GM12878 (cell line): ENCODE measurements around the gene SLA2. TPM values are rescaled to one million over a fixed set of nuclear protein-coding genes. Genes with fewer than 3 reads are reported as not detected.

Source experiments
- ATAC-seq: fragments of 200-7000 bp; cut with Tn5 transposase; 3 replicates; pipeline ENCODE4 v1.9.1; 2020; ENCODE audit warnings: mild to moderate bottlenecking, moderate library complexity
- BruUV-seq: library from RNA; stranded (reverse); fragments of 400-500 nt; replicated peaks from 2 replicates; lab custom pipeline; 2021; lab: Mats Ljungman, UMichigan
- CTCF ChIA-PET: fragments of 300-600 bp; sonication (Branson Sonifier 250); formaldehyde crosslinking; extraction: SDS; loops from one replicate; lab custom pipeline; 2021; ENCODE audit warnings: inconsistent platforms; lab: Yijun Ruan, JAX
- POLR2A ChIA-PET: fragments of 350-600 bp; formaldehyde crosslinking; extraction: SDS; loops from one replicate; lab custom pipeline; 2021; ENCODE audit warnings: inconsistent platforms; lab: Charles Lee
- RAD21 ChIA-PET: fragments of 300-600 bp; sonication (Branson Sonifier 250); formaldehyde crosslinking; loops from one replicate; lab custom pipeline; 2023; ENCODE audit warnings: antibody characterized with exemption; ENCODE audit not compliant: unreplicated experiment; lab: Charles Lee
- SMC1A ChIA-PET: fragments of 300-600 bp; sonication (Branson Sonifier 250); formaldehyde crosslinking; loops from one replicate; lab custom pipeline; 2023; ENCODE audit not compliant: unreplicated experiment, uncharacterized antibody; lab: Charles Lee
- DNase-seq: peaks from one replicate; pipeline ENCODE4 v3.0.0-alpha.2; 2011; ENCODE audit warnings: low read depth, low spot score
- FAIRE-seq: peaks from 3 replicates; lab custom pipeline; 2011; peaks lifted over from hg19 to GRCh38; lab: Jason Lieb, UNC
- H2AFZ ChIP-seq: 2 replicates; pipeline ENCODE4 v1.6.0; 2011; ENCODE audit warnings: low read depth, low read length, control low read depth; ENCODE audit not compliant: control insufficient read depth
- H3K27ac ChIP-seq: 2 replicates; pipeline ENCODE4 v1.5.1; 2011; ENCODE audit warnings: control low read depth; ENCODE audit not compliant: control insufficient read depth, insufficient read depth
- H3K27me3 ChIP-seq, 2 experiments: replicated peaks in 1 of 2; 2 replicates each; pipeline versions ENCODE4 v1.6.0 to v1.6.1; 2011; ENCODE audit warnings: low read length in 1 of 2; ENCODE audit not compliant: control insufficient read depth in 2 of 2, insufficient read depth in 2 of 2
- H3K36me3 ChIP-seq, 2 experiments: 2 replicates each; pipeline ENCODE4 v1.5.1; 2011; ENCODE audit warnings: low read length in 1 of 2; ENCODE audit not compliant: control insufficient read depth in 2 of 2, insufficient read depth in 2 of 2
- H3K4me1 ChIP-seq: 2 replicates; pipeline ENCODE4 v1.6.1; 2011; ENCODE audit warnings: mild to moderate bottlenecking, low read length, moderate library complexity, mixed read lengths; ENCODE audit not compliant: control insufficient read depth, insufficient read depth
- H3K4me2 ChIP-seq: 2 replicates; pipeline ENCODE4 v1.6.0; 2011; ENCODE audit warnings: control low read depth; ENCODE audit not compliant: control insufficient read depth, insufficient read depth
- H3K4me3 ChIP-seq: fragments of 200-600 bp; sonication (generic); 2 replicates; pipeline ENCODE4 v1.5.1; 2016
- H3K79me2 ChIP-seq: 2 replicates; pipeline ENCODE4 v1.6.0; 2011; ENCODE audit warnings: low read length; ENCODE audit not compliant: control insufficient read depth, insufficient read depth
- H3K9ac ChIP-seq: 2 replicates; pipeline ENCODE4 v1.8.0; 2011; ENCODE audit warnings: low read length, control low read depth, mixed read lengths; ENCODE audit not compliant: control insufficient read depth, insufficient read depth
- H3K9me3 ChIP-seq: replicated peaks from 3 replicates; pipeline ENCODE4 v1.5.1; 2011; ENCODE audit warnings: mild to moderate bottlenecking, low read length; ENCODE audit not compliant: control insufficient read depth, insufficient read depth
- H4K20me1 ChIP-seq: 2 replicates; pipeline ENCODE4 v1.6.0; 2011; ENCODE audit not compliant: control insufficient read depth, insufficient read depth
- CHD2 ChIP-seq: IDR thresholded peaks from 2 replicates; pipeline ENCODE4 v1.6.1; 2011; ENCODE audit warnings: low read depth, low read length, improper control_type of control experiment, borderline replicate concordance
- HDAC2 ChIP-seq: fragments of 200-600 bp; sonication (generic); IDR thresholded peaks from 2 replicates; pipeline ENCODE4 v1.6.1; 2017
- IKZF2 ChIP-seq, 2 experiments: fragments of 450-650 bp; IDR thresholded peaks; 2 replicates each; pipeline ENCODE4 v1.6.1; 2017; ENCODE audit warnings: mild to moderate bottlenecking in 2 of 2, moderate library complexity in 2 of 2
- KDM1A ChIP-seq: fragments of 200-600 bp; sonication (generic); IDR thresholded peaks from 2 replicates; pipeline ENCODE4 v1.6.1; 2016; ENCODE audit warnings: borderline replicate concordance
- LARP7 ChIP-seq: fragments of 450-650 bp; IDR thresholded peaks from 2 replicates; pipeline ENCODE4 v1.6.1; 2017; ENCODE audit warnings: mild to moderate bottlenecking
- NBN ChIP-seq: fragments of 450-650 bp; IDR thresholded peaks from 2 replicates; pipeline ENCODE4 v1.6.1; 2016
- NFIC ChIP-seq: IDR thresholded peaks from 2 replicates; pipeline ENCODE4 v1.6.1; 2012; ENCODE audit warnings: low read depth, mild to moderate bottlenecking, inconsistent platforms, low read length, moderate library complexity
- PAX5 ChIP-seq: IDR thresholded peaks from 2 replicates; pipeline ENCODE4 v1.6.1; 2011; ENCODE audit warnings: low read depth, low read length, borderline replicate concordance
- POLR2A ChIP-seq: IDR thresholded peaks from 2 replicates; pipeline ENCODE4 v1.6.1; 2011; ENCODE audit warnings: low read depth, mild to moderate bottlenecking, low read length
- RAD51 ChIP-seq: fragments of 450-650 bp; IDR thresholded peaks from 2 replicates; pipeline ENCODE4 v1.6.1; 2016; ENCODE audit warnings: moderate library complexity, mild to moderate bottlenecking, inconsistent platforms
- SREBF1 ChIP-seq: IDR thresholded peaks from 2 replicates; pipeline ENCODE4 v1.6.1; 2012; ENCODE audit warnings: mild to moderate bottlenecking, low read length
- TBL1XR1 ChIP-seq: IDR thresholded peaks from 2 replicates; pipeline ENCODE4 v1.6.1; 2012; ENCODE audit warnings: low read depth, low read length, improper control_type of control experiment
- ZBED1 ChIP-seq: IDR thresholded peaks from 2 replicates; pipeline ENCODE4 v1.6.1; 2016; ENCODE audit warnings: borderline replicate concordance
- ZNF384 ChIP-seq: IDR thresholded peaks from 2 replicates; pipeline ENCODE4 v1.6.1; 2012; ENCODE audit warnings: low read depth, mild to moderate bottlenecking, low read length, improper control_type of control experiment, borderline replicate concordance
- WGBS: methylation state at CpG from one replicate; pipeline ENCODE4 v1.1.6; 2016; ENCODE audit warnings: low lambda C conversion rate; ENCODE audit not compliant: insufficient replicate concordance, insufficient coverage; ENCODE audit errors: missing lambda C conversion rate; 5-methylcytosine and 5-hydroxymethylcytosine counted together
- in situ Hi-C: fragments of 300-500 bp; cut with MboI; formaldehyde crosslinking; loops from 9 replicates; pipeline ENCODE4 v1.14.3; 2018; ENCODE audit warnings: mixed read lengths
- intact Hi-C: fragments of 100-400 bp; cut with micrococcal nuclease; formaldehyde crosslinking; loops from one replicate; pipeline ENCODE4 v1.14.2; 2022; ENCODE audit not compliant: unreplicated experiment
- polyA plus RNA-seq, 11 experiments: library from polyadenylated mRNA; depleted of rRNA in 4 of 11; unstranded in 6 of 11; stranded (reverse) in 5 of 11; fragments of >200 nt; fragmentation: Nextera tagmentation in 4 of 11; fragmentation: Illumina TruSeq in 1 of 11; extraction: Ambion mirVana in 4 of 11; extraction: Trizol in 1 of 11; gene quantifications; 1 replicate in 1 of 11; 2 replicates in 10 of 11; pipeline versions ENCODE4 v1.2.1 to v1.2.3, GENCODE V29; 2011 to 2016; ENCODE audit warnings: inconsistent platforms in 2 of 11, missing spikeins in 2 of 11, low read depth in 1 of 11
- total RNA-seq, 4 experiments: library from RNA; depleted of rRNA in 3 of 4; stranded (reverse); fragments of >200 nt in 3 of 4; fragmentation: Illumina TruSeq in 1 of 4; extraction: Trizol in 1 of 4; gene quantifications; 2 replicates each; pipeline versions ENCODE4 v1.2.1 to v1.2.3, GENCODE V29; 2013 to 2021
- TF ChIP-seq, protein P1 (sequence below): IDR thresholded peaks from 2 replicates; pipeline ENCODE4 v1.6.1; 2012; ENCODE audit warnings: improper control_type of control experiment, low read depth, low read length; ENCODE audit not compliant: insufficient replicate concordance
- TF ChIP-seq, protein P2 (sequence below): fragments of 450-650 bp; IDR thresholded peaks from 2 replicates; pipeline ENCODE4 v1.6.1; 2016; ENCODE audit warnings: mild to moderate bottlenecking
- TF ChIP-seq, protein P3 (sequence below): fragments of 450-650 bp; IDR thresholded peaks from 2 replicates; pipeline ENCODE4 v1.6.1; 2017; ENCODE audit warnings: mild to moderate bottlenecking

Gene SLA2
- total and polyA plus RNA-seq, 10 of the 15 experiments (the other 5 are each of a cell fraction or from before 2014, with no cell fraction given), result 0.29 to 3.3 (median 1.4) TPM

DNA sequence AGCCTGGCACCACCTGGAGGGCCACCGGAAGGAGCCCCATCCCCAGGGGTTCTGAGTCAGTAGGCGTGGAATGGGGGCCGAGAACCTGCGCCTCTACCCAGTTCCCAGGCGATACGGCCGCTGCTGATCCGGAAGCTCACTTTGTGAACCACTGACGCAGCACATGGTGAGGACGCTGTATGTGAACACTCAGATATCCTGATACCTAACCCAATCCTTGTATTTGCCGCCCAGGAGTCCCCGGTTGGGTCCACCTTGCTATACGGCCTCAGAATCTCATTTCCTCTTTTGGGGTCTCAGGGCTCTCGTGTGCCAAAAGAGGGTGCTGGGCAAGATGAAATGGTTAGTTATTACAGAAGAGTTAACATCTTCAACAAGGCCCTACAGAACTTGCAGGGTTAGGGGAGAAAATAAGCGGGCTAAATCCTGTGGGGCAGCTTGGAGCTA, 41.0 kb downstream of the SLA2 start:
- H3K36me3 ChIP-seq, result peaks cover 8 to 9% of the 10 kb centered on the region in 2 experiments
- WGBS, result under 1% methylated on average over 15 of the region's 15 CpGs
- FAIRE-seq (no peak), DNase-seq (peak; percentile 81), ATAC-seq (peak; percentile 79)
- in situ Hi-C loops (no loop called here), intact Hi-C loops (loop anchor here (1.0 to 10.0 kb wide), 3 partner anchors 32 to 260 kb away; partner anchors contain the start of gene TGIF2)
- BruUV-seq, result no TSS peak
- ChIA-PET RAD21 (interaction anchor here (0.7 to 4.0 kb wide), 20 partner anchors 9 to 452 kb away, joined by 3 to 92 read pairs (median 4); partner anchors contain the start of gene TGIF2), SMC1A (interaction anchor here (0.9 to 8.6 kb wide), 14 partner anchors 9 to 277 kb away, joined by 3 to 87 read pairs (median 6); partner anchors contain the start of gene TGIF2), POLR2A (interaction anchor here (0.6 to 4.1 kb wide), 13 partner anchors 10 to 270 kb away, joined by 3 to 87 read pairs (median 9); partner anchors contain the start of gene TGIF2), CTCF (interaction anchor here (0.5 to 9.4 kb wide), 25 partner anchors 11 to 866 kb away, joined by 3 to 94 read pairs (median 4); partner anchors contain the start of genes DSN1 and TGIF2)
- H3K4me1 ChIP-seq, result peaks cover 25% of the 10 kb centered on the region
- H3K27ac ChIP-seq, result peak overlapping the region; percentile 97
- H3K4me2 ChIP-seq, result peak overlapping the region; percentile 77
- peaks cover 35% of the 10 kb centered on the region for H3K79me2 ChIP-seq
- H4K20me1 ChIP-seq, result no peaks in the 10 kb centered on the region
- H3K27me3 ChIP-seq, result no peaks in the 10 kb centered on the region
- peak overlapping the region; percentile 66 for H3K4me3 ChIP-seq
- peak overlapping the region; percentile 92 for H3K9ac ChIP-seq
- no peaks in the 10 kb centered on the region for H3K9me3 ChIP-seq
- peak overlapping the region; percentile 83 for H2AFZ ChIP-seq
- TF ChIP-seq ZNF384, result no peak; the same call in 1 of the 2 replicates
- no peak for TF ChIP-seq CHD2
- peak; percentile 71; the same call in 1 of the 2 replicates for TF ChIP-seq PAX5
- TF ChIP-seq, protein P1, sequence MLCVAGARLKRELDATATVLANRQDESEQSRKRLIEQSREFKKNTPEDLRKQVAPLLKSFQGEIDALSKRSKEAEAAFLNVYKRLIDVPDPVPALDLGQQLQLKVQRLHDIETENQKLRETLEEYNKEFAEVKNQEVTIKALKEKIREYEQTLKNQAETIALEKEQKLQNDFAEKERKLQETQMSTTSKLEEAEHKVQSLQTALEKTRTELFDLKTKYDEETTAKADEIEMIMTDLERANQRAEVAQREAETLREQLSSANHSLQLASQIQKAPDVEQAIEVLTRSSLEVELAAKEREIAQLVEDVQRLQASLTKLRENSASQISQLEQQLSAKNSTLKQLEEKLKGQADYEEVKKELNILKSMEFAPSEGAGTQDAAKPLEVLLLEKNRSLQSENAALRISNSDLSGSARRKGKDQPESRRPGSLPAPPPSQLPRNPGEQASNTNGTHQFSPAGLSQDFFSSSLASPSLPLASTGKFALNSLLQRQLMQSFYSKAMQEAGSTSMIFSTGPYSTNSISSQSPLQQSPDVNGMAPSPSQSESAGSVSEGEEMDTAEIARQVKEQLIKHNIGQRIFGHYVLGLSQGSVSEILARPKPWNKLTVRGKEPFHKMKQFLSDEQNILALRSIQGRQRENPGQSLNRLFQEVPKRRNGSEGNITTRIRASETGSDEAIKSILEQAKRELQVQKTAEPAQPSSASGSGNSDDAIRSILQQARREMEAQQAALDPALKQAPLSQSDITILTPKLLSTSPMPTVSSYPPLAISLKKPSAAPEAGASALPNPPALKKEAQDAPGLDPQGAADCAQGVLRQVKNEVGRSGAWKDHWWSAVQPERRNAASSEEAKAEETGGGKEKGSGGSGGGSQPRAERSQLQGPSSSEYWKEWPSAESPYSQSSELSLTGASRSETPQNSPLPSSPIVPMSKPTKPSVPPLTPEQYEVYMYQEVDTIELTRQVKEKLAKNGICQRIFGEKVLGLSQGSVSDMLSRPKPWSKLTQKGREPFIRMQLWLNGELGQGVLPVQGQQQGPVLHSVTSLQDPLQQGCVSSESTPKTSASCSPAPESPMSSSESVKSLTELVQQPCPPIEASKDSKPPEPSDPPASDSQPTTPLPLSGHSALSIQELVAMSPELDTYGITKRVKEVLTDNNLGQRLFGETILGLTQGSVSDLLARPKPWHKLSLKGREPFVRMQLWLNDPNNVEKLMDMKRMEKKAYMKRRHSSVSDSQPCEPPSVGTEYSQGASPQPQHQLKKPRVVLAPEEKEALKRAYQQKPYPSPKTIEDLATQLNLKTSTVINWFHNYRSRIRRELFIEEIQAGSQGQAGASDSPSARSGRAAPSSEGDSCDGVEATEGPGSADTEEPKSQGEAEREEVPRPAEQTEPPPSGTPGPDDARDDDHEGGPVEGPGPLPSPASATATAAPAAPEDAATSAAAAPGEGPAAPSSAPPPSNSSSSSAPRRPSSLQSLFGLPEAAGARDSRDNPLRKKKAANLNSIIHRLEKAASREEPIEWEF, result no peak
- TF ChIP-seq KDM1A, result no peak
- TF ChIP-seq HDAC2, result no peak
- peak; percentile 82 for TF ChIP-seq POLR2A
- TF ChIP-seq, protein P2, sequence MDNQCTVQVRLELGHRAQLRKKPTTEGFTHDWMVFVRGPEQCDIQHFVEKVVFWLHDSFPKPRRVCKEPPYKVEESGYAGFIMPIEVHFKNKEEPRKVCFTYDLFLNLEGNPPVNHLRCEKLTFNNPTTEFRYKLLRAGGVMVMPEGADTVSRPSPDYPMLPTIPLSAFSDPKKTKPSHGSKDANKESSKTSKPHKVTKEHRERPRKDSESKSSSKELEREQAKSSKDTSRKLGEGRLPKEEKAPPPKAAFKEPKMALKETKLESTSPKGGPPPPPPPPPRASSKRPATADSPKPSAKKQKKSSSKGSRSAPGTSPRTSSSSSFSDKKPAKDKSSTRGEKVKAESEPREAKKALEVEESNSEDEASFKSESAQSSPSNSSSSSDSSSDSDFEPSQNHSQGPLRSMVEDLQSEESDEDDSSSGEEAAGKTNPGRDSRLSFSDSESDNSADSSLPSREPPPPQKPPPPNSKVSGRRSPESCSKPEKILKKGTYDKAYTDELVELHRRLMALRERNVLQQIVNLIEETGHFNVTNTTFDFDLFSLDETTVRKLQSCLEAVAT, result peak; percentile 94
- peak; percentile 24; the same call in 1 of the 2 replicates for TF ChIP-seq LARP7
- TF ChIP-seq ZBED1, result no peak
- TF ChIP-seq, protein P3, sequence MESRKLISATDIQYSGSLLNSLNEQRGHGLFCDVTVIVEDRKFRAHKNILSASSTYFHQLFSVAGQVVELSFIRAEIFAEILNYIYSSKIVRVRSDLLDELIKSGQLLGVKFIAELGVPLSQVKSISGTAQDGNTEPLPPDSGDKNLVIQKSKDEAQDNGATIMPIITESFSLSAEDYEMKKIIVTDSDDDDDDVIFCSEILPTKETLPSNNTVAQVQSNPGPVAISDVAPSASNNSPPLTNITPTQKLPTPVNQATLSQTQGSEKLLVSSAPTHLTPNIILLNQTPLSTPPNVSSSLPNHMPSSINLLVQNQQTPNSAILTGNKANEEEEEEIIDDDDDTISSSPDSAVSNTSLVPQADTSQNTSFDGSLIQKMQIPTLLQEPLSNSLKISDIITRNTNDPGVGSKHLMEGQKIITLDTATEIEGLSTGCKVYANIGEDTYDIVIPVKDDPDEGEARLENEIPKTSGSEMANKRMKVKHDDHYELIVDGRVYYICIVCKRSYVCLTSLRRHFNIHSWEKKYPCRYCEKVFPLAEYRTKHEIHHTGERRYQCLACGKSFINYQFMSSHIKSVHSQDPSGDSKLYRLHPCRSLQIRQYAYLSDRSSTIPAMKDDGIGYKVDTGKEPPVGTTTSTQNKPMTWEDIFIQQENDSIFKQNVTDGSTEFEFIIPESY, result no peak
- TF ChIP-seq TBL1XR1, result peak; percentile 49; the same call in 1 of the 2 replicates
- peak; percentile 38; the same call in 1 of the 2 replicates for TF ChIP-seq RAD51
- peak; percentile 76 to 83; a peak in 3 of 4 replicates for TF ChIP-seq IKZF2 (IDR thresholded peaks at IDR 0.05)
- TF ChIP-seq NBN, result no peak
- TF ChIP-seq NFIC, result peak; percentile 39; the same call in 1 of the 2 replicates
- TF ChIP-seq SREBF1, result no peak
